Prostate gland (tissue), 2 donors: ENCODE data around the gene MRPL30. TPM values are rescaled to one million over a fixed set of nuclear protein-coding genes. Genes with fewer than 3 reads are reported as not detected.
A peak's percentile ranks its signal among the peaks of the same experiment; 100 is the strongest.
"Not testable (repeated sequence)": the region's sequence is repeated elsewhere in the genome, so short reads cannot be mapped to it uniquely, and the experiment has no call there.

Experiments
- DNase-seq: peaks from one replicate; pipeline ENCODE4 v3.0.0-alpha.2; 2019; ENCODE audit warnings: low spot score
- H3K27ac ChIP-seq, 2 donors: fragments of 200-600 bp; sonication (generic); 2 replicates each; pipeline ENCODE4 v1.5.1; 2017 to 2019
- H3K27me3 ChIP-seq: fragments of 200-600 bp; sonication (generic); replicated peaks from 2 replicates; pipeline ENCODE4 v1.5.1; 2019; ENCODE audit not compliant: insufficient read depth
- H3K36me3 ChIP-seq, 2 donors: fragments of 200-600 bp; sonication (generic); 1 replicate in 1 of 2; 2 replicates in 1 of 2; pipeline versions ENCODE4 v1.5.1 to v1.8.1; 2017 to 2019
- H3K4me1 ChIP-seq: fragments of 200-600 bp; sonication (generic); replicated peaks from 2 replicates; pipeline ENCODE4 v1.5.1; 2019
- H3K4me3 ChIP-seq, 2 donors: fragments of 200-600 bp; sonication (generic); 2 replicates each; pipeline ENCODE4 v1.5.1; 2017 to 2019
- H3K9me3 ChIP-seq: fragments of 200-600 bp; sonication (generic); 2 replicates; pipeline ENCODE4 v1.5.1; 2017
- CTCF ChIP-seq, 4 experiments: fragments of 200-600 bp in 2 of 4; fragments of 450-650 bp in 2 of 4; sonication (generic) in 2 of 4; IDR thresholded peaks; 1 replicate in 3 of 4; 2 replicates in 1 of 4; pipeline ENCODE4 v1.5.1; 2016 to 2019; ENCODE audit warnings: antibody characterized with exemption in 4 of 4, mild to moderate bottlenecking in 2 of 4, moderate library complexity in 2 of 4
- POLR2A ChIP-seq: fragments of 450-650 bp; IDR thresholded peaks from one replicate; pipeline ENCODE4 v1.6.1; 2016; ENCODE audit warnings: antibody characterized with exemption, mild to moderate bottlenecking
- POLR2AphosphoS5 ChIP-seq: sonication (generic); formaldehyde crosslinking; IDR thresholded peaks from one replicate; pipeline ENCODE4 v1.6.1; 2017; ENCODE audit warnings: antibody characterized with exemption
- WGBS: methylation state at CpG from one replicate; pipeline ENCODE4 v1.1.5; 2018; 5-methylcytosine and 5-hydroxymethylcytosine counted together
- intact Hi-C: fragments of 100-400 bp; cut with DNase I; formaldehyde crosslinking; loops from one replicate; pipeline ENCODE4 v1.14.2; 2022
- total RNA-seq, 2 donors: library from RNA; depleted of rRNA; stranded (reverse); fragments of >200 nt; gene quantifications; one replicate each; pipeline ENCODE4 v1.1.0, GENCODE V29; 2016

Gene MRPL30
- 10 to 100 TPM; 24.1 to 37.3 TPM for total RNA-seq

DNA sequence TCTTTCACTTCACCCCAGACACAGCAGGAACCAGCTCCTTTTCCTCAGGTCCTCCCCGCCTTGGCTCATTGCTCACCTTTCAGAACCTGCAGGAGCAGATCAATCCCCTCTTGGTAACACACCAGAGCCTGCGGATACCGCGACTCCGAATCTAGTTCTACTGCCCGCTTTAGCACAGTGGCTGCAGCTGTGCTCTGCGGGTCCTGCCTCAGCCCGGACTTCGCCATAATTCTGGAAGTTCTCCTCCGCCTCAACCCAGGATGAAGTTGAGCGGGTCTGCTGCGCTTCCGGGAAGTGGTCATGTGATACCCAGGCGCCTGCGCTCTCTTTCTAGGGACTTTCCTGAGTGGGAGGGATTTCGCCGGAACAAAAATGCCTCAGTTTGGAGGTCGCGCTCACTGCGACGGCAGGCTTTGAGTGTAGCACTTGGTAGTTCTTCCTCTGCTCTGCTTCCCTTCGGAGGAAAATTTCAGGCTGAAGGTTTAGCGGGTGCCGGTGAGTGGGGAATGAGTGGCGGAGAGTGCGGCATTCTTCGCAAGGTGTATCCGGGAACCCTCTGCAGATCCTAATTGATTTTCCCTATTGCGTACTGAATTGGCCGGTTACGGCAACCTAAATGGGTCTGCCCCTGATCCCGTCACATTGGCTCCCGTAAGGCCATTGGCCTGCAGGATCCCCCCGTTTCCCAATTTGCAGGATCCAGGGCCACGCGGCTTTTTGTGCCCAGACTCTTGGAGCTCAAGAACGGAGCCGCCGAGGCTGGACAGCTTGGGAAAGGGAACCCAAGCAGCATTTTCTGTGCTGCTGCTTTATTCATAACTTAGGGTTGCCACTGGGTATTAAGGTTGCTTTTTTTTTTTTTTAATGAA is at the start of gene MRPL30, which contains the start of gene MITD1:
Gene MRPL30, plus strand, starts transcription at position 430 of the 869 bp plus-strand sequence. CDS start 5,020 bp downstream, outside the sequence.
Gene MITD1, minus strand, starts transcription at position 304 of the 869 bp plus-strand sequence. Its CDS starts 77 bp downstream, at position 227.
- DNase-seq, result peak; percentile 93
- TF ChIP-seq POLR2AphosphoS5 (peak; percentile 99), POLR2A (peak; percentile 59), CTCF (IDR thresholded peaks at IDR 0.05) (peak in 3 of 4 experiments; percentile 1 to 28 (median 25))
- 1% methylated on average over 39 of the region's 39 CpGs for WGBS
- no peaks in the 10 kb centered on the region for H3K9me3 ChIP-seq
- intact Hi-C loops, result loop anchor here (2.0 to 10.0 kb wide), 2 partner anchors 156 to 314 kb away; partner anchors contain the start of genes EIF5B, REV1 and TXNDC9
- H3K27me3 ChIP-seq, result no peaks in the 10 kb centered on the region
- H3K4me1 ChIP-seq, result peaks cover 6% of the 10 kb centered on the region
- H3K36me3 ChIP-seq, result no peaks in the 10 kb centered on the region
- H3K27ac ChIP-seq, result peak within 1 kb of the TSS; percentile 52 to 66
- peak within 1 kb of the TSS; percentile 65 to 78 for H3K4me3 ChIP-seq

- H3K9me3 ChIP-seq, H3K27me3 ChIP-seq, H3K27ac ChIP-seq, H3K4me3 ChIP-seq, DNase-seq, H3K36me3 ChIP-seq, intact Hi-C loops, H3K4me1 ChIP-seq: not testable (repeated sequence)
- 100% methylated on average over 2 of the region's 2 CpGs for WGBS
These were observed 45.9 kb upstream of the MRPL30 start for GRCh38 chr2:99135044-99135556.

DNA sequence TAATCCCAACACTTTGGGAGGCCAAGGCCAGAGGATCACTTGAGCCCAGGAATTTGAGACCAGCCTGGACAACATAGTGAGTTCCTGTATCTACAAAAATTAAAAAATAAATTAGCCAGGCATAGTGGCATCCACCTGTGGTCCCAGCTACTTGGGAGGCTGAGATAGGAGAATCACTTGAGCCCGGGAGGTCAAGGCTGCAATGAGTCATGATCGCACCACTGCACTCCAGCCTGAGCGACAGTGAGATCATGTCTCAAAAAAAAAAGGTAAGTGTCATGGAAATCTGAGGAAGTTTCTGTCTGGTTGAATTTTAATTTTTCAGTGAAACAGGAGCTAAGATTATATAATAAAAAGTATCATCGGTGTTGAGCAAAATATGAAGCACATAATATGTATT is 42.0 kb upstream of the MRPL30 start:
- DNase-seq, result no peak
- intact Hi-C loops, result no loop called here
- no peaks in the 10 kb centered on the region for H3K4me1 ChIP-seq
- 95% methylated on average over 4 of the region's 4 CpGs for WGBS
- no peak overlapping the region for H3K4me3 ChIP-seq
- H3K9me3 ChIP-seq, result no peaks in the 10 kb centered on the region
- no peak for TF ChIP-seq POLR2A
- TF ChIP-seq POLR2AphosphoS5, result no peak
- no peak for TF ChIP-seq CTCF (IDR thresholded peaks at IDR 0.05)
- no peak overlapping the region for H3K27ac ChIP-seq
- H3K36me3 ChIP-seq, result no peaks in the 10 kb centered on the region
- H3K27me3 ChIP-seq, result no peaks in the 10 kb centered on the region

DNA sequence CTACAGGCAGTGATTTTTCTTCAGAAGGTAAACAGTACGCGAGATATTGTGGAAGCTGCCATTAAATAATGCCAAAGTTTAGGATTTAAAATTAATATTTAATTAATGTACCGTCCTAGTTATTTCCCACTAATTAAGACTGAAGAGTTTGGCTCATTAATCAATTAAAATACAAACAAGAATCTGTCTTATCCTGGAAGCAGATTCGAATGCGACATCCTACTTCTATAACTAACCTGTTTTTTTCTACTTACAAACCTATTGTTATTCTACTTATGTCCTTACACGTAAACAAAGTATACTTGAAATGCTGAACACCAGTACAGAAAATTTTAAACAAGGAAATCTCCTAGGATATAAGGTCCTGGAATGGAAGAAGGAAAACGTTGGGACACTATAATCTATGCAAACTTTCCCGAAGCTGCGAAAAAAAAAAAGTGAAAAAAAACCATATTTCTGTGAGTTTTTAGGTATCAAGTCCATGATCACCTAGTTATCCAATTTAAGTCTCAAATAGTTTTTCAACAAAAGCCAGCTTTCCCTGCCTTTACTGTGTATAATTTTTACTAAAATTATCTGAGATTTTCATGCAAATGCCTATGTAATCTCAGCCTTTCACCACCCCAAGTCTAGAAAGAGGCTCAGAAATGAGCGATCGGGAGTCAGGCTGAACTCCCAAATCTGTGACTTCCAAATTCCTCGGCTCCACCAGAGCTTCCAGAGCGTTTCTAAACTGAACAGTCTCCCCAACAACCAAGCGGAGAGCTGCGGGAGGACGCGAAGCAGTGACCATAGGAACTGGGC is 40.7 kb upstream of the MRPL30 start:
- intact Hi-C loops, result no loop called here

More for the DNA sequence above, 40.7 kb upstream of the MRPL30 start:
- Histone ChIP-seq H3K27ac (peak overlapping the region; percentile 93 to 97), H3K4me3 (peak overlapping the region; percentile 85 to 96), H3K9me3 (no peaks in the 10 kb centered on the region), H3K27me3 (no peaks in the 10 kb centered on the region), H3K36me3 (no peaks in the 10 kb centered on the region), H3K4me1 (no peaks in the 10 kb centered on the region)
- DNase-seq, result no peak
- 16% methylated on average over 17 of the region's 17 CpGs for WGBS
- TF ChIP-seq CTCF (IDR thresholded peaks at IDR 0.05) (no peak), POLR2AphosphoS5 (no peak), POLR2A (no peak)
